ENCODE data around the gene SNAP91. TPM values are rescaled to one million over a fixed set of nuclear protein-coding genes. Genes with fewer than 3 reads are reported as not detected.
A peak's percentile ranks its signal among the peaks of the same experiment; 100 is the strongest.

The SNAP91 gene
- total and polyA plus RNA-seq, 9 of the 15 experiments (the other 6 are each of a cell fraction or from before 2014, with no cell fraction given): not detected

GRCh38 chr6:83615025-83615999, 93.6 kb downstream of the SNAP91 start:
- FAIRE-seq (peak; percentile 75), DNase-seq (ENCODE audit: extremely low read depth in 1 of 4, low spot score in 3 of 4) (peak; percentile 31 to 48 (median 36))
- H2AFZ ChIP-seq (ENCODE audit: low read depth, low read length): no peak overlapping the region
- TF ChIP-seq TFAM (CRISPR knock-in tag; conservative IDR thresholded peaks at IDR 0.05) (no peak), GABPB1 (CRISPR knock-in tag; IDR thresholded peaks at IDR 0.05) (no peak), ZNF551 (CRISPR knock-in tag; IDR thresholded peaks at IDR 0.05) (no peak), REST (IDR thresholded peaks at IDR 0.05; ENCODE audit: borderline replicate concordance) (peak; percentile 19; the same call in 1 of the 2 replicates), REST (CRISPR knock-in tag; IDR thresholded peaks at IDR 0.05; ENCODE audit: low read depth) (no peak)
- TF ChIP-seq, protein P1, sequence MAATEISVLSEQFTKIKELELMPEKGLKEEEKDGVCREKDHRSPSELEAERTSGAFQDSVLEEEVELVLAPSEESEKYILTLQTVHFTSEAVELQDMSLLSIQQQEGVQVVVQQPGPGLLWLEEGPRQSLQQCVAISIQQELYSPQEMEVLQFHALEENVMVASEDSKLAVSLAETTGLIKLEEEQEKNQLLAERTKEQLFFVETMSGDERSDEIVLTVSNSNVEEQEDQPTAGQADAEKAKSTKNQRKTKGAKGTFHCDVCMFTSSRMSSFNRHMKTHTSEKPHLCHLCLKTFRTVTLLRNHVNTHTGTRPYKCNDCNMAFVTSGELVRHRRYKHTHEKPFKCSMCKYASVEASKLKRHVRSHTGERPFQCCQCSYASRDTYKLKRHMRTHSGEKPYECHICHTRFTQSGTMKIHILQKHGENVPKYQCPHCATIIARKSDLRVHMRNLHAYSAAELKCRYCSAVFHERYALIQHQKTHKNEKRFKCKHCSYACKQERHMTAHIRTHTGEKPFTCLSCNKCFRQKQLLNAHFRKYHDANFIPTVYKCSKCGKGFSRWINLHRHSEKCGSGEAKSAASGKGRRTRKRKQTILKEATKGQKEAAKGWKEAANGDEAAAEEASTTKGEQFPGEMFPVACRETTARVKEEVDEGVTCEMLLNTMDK (IDR thresholded peaks at IDR 0.05; ENCODE audit: borderline replicate concordance, insufficient read depth, low read depth, low read length, poor library complexity, severe bottlenecking): peak; percentile 10
- TF ChIP-seq, protein P2, sequence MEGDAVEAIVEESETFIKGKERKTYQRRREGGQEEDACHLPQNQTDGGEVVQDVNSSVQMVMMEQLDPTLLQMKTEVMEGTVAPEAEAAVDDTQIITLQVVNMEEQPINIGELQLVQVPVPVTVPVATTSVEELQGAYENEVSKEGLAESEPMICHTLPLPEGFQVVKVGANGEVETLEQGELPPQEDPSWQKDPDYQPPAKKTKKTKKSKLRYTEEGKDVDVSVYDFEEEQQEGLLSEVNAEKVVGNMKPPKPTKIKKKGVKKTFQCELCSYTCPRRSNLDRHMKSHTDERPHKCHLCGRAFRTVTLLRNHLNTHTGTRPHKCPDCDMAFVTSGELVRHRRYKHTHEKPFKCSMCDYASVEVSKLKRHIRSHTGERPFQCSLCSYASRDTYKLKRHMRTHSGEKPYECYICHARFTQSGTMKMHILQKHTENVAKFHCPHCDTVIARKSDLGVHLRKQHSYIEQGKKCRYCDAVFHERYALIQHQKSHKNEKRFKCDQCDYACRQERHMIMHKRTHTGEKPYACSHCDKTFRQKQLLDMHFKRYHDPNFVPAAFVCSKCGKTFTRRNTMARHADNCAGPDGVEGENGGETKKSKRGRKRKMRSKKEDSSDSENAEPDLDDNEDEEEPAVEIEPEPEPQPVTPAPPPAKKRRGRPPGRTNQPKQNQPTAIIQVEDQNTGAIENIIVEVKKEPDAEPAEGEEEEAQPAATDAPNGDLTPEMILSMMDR (IDR thresholded peaks at IDR 0.05 in 2 of 3, conservative IDR thresholded peaks at IDR 0.05 in 1 of 3; ENCODE audit: insufficient read depth in 2 of 3, low read depth in 1 of 3, low read length in 3 of 3): peak; percentile 33 to 68 (median 59); a peak in 5 of 6 replicates

More at GRCh38 chr6:83615025-83615999, 93.6 kb downstream of the SNAP91 start:
- Histone ChIP-seq H3K79me2 (ENCODE audit: control insufficient read depth, insufficient read depth, low read length) (no peaks in the 10 kb centered on the region), H3K4me2 (ENCODE audit: insufficient read depth, low read length) (no peak overlapping the region), H3K27me3 (ENCODE audit: control insufficient read depth in 2 of 2, insufficient read depth in 2 of 2, low read length in 2 of 2) (no peaks in the 10 kb centered on the region; a peak in 1 of 5 replicates), H3K9me1 (ENCODE audit: control insufficient read depth, insufficient read depth, low read length) (no peaks in the 10 kb centered on the region), H3K4me3 (no peak overlapping the region), H3K9me3 (replicated peaks; ENCODE audit: control insufficient read depth, insufficient read depth, low read depth, low read length) (no peaks in the 10 kb centered on the region), H3K4me1 (replicated peaks in 1 of 2; ENCODE audit: control insufficient read depth in 2 of 2, insufficient read depth in 2 of 2, low read length in 2 of 2) (no peaks in the 10 kb centered on the region), H3K36me3 (ENCODE audit: control insufficient read depth, insufficient read depth, low read length) (no peaks in the 10 kb centered on the region), H3K9ac (ENCODE audit: insufficient read depth in 1 of 2, low read depth in 2 of 2, low read length in 2 of 2) (no peak overlapping the region), H4K20me1 (replicated peaks; ENCODE audit: control insufficient read depth, insufficient read depth, low read length) (no peaks in the 10 kb centered on the region), H3K27ac (ENCODE audit: extremely low read depth, low read depth, low read length) (no peak overlapping the region)
- 13% methylated on average over 6 of the region's 6 CpGs for WGBS (ENCODE audit: insufficient coverage, low coverage, missing lambda C conversion rate)
- no TSS peak for BruUV-seq (replicated peaks)
- intact Hi-C loops (cut with micrococcal nuclease) (loop anchor here (10.0 kb wide), 1 partner anchor 199 kb away; no protein-coding TSS in a partner anchor), in situ Hi-C loops (cut with MboI) (loop anchor here (25.0 kb wide), 1 partner anchor 597 kb away; no protein-coding TSS in a partner anchor)
- ATAC-seq: peak; percentile 78
- ChIA-PET CTCF (ENCODE audit: low intra/inter-chr PET ratio) (interaction anchor here (0.7 to 1.5 kb wide), 3 partner anchors 22 to 1582 kb away, joined by 3 to 10 read pairs (median 3); no protein-coding TSS in a partner anchor), POLR2A (interaction anchor here (0.6 to 1.0 kb wide), 3 partner anchors 14 to 1162 kb away, joined by 3 to 4 read pairs (median 4); partner anchors contain the start of gene CEP162)

All from K562 (cell line).